ENCODE results near the gene AMH.

AMH gene

GRCh38 chr19:2288338-2288817 is 39.3 kb downstream of the AMH start:
- no peak for DNase-seq

- no peak for DNase-seq
Observed at GRCh38 chr19:2288818-2289713, 39.9 kb downstream of the AMH start.

DNA sequence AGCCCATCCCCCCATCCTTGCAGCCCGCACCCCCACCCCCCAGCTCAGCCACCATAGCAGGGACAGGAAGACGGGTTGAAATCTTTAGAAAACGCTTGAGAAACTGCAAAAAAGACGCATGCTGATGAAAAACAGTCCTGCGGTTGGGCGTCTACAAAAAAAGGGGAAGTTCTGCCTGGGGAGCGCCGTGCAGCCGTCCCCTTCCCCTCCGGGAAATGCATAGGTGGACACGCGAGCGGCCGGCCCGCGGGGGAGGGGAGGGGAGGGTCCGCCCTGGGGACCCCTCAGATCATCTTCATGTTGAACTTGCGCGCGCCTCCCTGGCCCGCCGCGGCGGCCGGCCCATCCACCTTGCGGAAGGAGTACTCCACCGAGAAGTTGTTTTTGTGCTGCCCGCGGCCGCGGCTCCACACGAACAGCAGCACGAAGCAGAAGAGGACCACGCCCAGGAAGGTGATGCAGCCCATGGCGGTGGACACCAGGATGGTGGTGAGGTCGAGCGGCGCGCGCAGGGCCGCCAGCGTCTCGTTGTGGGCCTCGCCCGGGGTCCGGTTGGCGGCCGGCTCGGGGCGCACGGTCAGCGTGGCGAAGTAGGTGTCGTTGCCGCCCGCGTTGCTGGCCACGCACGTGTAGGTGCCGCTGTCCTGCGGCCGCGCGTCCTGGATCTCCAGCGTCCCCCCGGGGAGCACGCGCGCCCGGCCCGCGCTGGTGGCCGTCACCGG is 40.8 kb downstream of the AMH start:
- peak; percentile 60 for DNase-seq

DNA sequence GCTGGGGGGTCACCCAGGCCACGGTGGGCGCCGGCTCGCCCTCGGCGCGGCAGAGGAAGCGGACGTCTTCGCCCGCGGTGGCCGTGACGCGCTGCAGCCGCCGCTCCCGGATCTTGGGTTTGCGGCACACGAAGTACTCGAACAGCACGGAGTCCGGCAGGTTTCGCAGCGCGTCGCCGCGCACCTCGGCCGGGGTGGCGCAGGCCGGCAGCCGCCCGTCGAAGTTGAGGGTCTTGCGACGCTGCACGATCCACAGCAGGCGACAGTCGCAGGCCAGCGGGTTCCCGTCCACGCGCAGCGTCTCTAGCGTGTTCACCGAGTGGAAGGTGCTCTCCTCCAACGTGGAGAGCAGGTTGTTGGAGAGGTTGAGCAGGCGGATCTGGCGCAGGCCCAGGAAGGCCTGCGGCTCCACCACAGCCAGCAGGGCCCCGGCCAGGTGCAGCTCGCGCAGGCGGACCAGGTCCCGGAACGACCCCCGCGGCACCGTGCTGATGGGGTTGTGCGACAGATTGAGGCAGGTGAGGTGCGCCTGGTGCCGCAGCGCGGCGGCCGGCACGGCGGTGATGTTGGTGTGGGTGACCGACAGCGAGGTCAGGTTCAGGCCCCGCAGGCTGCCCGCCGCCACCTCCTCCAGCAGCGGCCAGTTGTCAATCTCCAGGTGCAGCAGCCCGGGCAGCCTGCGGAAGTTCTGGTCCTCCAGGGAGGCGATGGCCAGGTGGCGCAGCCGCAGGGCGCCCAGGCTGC is 41.5 kb downstream of the AMH start:
- DNase-seq = peak; percentile 69

DNA sequence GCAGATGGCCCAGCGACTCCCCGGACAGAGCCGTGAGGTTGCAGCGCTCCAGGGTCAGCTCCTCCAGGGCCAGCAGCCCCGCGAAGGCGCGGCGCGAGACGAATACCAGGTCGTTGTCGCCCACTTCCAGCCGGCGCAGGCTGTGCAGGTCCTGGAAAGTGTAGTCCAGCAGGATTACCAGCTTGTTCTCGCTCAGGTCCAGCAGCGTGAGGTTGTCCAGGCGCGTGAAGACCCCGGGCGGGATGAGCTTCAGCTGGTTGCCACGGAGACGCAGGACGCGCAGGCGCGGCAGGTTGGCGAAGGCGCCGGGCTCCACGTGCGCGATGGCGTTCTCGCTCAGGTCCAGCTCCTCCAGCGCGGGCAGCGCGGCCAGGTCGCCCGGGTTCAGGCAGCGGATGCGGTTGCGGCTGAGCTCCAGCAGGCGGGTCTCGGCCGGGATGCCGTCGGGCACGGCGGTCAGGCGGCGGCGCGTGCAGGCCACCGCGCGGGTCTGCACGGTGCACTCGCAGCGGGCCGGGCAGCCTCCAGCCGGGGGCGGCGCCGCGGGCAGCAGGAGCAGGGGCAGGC is 42.1 kb downstream of the AMH start:
- DNase-seq = peak; percentile 74

- DNase-seq = no peak
Observed at GRCh38 chr19:2294687-2295335, 45.7 kb downstream of the AMH start.

DNA sequence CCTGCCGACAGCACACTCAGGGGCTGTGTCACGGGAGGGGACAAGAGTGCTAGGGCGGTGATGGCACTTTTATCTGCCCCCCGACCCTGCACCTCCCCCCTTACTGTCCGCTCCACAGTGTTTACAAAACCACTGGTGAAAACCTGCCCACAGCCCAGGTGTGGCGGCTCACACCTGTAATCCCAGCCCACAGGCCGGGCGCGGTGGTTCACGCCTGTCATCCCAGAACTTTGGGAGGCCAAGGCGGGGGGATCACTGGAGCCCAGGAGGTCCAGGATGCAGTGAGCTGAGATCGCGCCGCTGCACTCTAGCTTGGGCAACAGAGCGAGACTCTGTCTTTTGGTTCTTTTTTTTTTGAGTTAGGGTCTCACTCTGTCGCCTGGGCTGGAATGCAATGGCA is 47.0 kb downstream of the AMH start:
- DNase-seq = peak; percentile 3

- DNase-seq = no peak
Observed at GRCh38 chr19:2300533-2300932, 51.4 kb downstream of the AMH start.
